Neuronal stem cell (in vitro differentiated cells): ENCODE data around the gene PTPRM.

ENCODE experiments used
- DNase-seq: peaks from one replicate; pipeline ENCODE4 v3.0.0-alpha.2; 2013; ENCODE audit warnings: low spot score
- H2AFZ ChIP-seq: one replicate; pipeline ENCODE4 v1.6.1; 2013; ENCODE audit warnings: mild to moderate bottlenecking, low read length, inconsistent platforms
- H2AK5ac ChIP-seq: 2 replicates; pipeline ENCODE4 v1.6.1; 2013; ENCODE audit warnings: low read depth, mild to moderate bottlenecking, inconsistent platforms, low read length, moderate library complexity, mixed read lengths
- H2BK120ac ChIP-seq: 2 replicates; pipeline ENCODE4 v1.6.1; 2013; ENCODE audit warnings: low read depth, mild to moderate bottlenecking, inconsistent platforms, low read length, moderate library complexity, mixed read lengths
- H2BK12ac ChIP-seq: one replicate; pipeline ENCODE4 v1.6.1; 2013; ENCODE audit warnings: low read length, inconsistent platforms
- H2BK15ac ChIP-seq: 2 replicates; pipeline ENCODE4 v1.6.1; 2013; ENCODE audit warnings: mild to moderate bottlenecking, low read length, inconsistent platforms, mixed read lengths
- H2BK5ac ChIP-seq: one replicate; pipeline ENCODE4 v1.6.1; 2013; ENCODE audit warnings: inconsistent platforms, mild to moderate bottlenecking, low read length, moderate library complexity
- H3K14ac ChIP-seq: one replicate; pipeline ENCODE4 v1.6.1; 2013; ENCODE audit warnings: low read length, inconsistent platforms
- H3K18ac ChIP-seq: 2 replicates; pipeline ENCODE4 v1.6.1; 2013; ENCODE audit warnings: low read length, inconsistent platforms
- H3K23ac ChIP-seq: 2 replicates; pipeline ENCODE4 v1.6.1; 2013; ENCODE audit warnings: low read depth, mild to moderate bottlenecking, mixed read lengths, low read length, inconsistent platforms; ENCODE audit not compliant: poor library complexity
- H3K27ac ChIP-seq: replicated peaks from 3 replicates; pipeline ENCODE4 v1.5.1; 2013; ENCODE audit warnings: low read length, inconsistent platforms
- H3K27me3 ChIP-seq, 3 experiments: 2 replicates each; pipeline ENCODE4 v1.6.1; 2013; ENCODE audit warnings: low read length in 3 of 3, mild to moderate bottlenecking in 2 of 3, inconsistent platforms in 1 of 3, low read depth in 1 of 3, mixed read lengths in 1 of 3, moderate library complexity in 1 of 3; ENCODE audit not compliant: control insufficient read depth in 3 of 3, insufficient read depth in 3 of 3
- H3K36me3 ChIP-seq, 2 donors: replicated peaks in 1 of 2; 2 replicates each; pipeline ENCODE4 v1.6.1; 2013; ENCODE audit warnings: low read length in 2 of 2; ENCODE audit not compliant: control insufficient read depth in 2 of 2, insufficient read depth in 2 of 2
- H3K4ac ChIP-seq: 2 replicates; pipeline ENCODE4 v1.6.1; 2013; ENCODE audit warnings: inconsistent platforms, mild to moderate bottlenecking, low read length, moderate library complexity
- H3K4me1 ChIP-seq, 2 donors: 1 replicate in 1 of 2; 2 replicates in 1 of 2; pipeline ENCODE4 v1.6.1; 2013; ENCODE audit warnings: low read length in 2 of 2, low read depth in 1 of 2; ENCODE audit not compliant: control insufficient read depth in 2 of 2, insufficient read depth in 1 of 2
- H3K4me2 ChIP-seq: one replicate; pipeline ENCODE4 v1.6.1; 2013; ENCODE audit warnings: mild to moderate bottlenecking, low read length, inconsistent platforms; ENCODE audit not compliant: insufficient read depth, poor library complexity, severe bottlenecking
- H3K4me3 ChIP-seq, 2 donors: 2 replicates each; pipeline ENCODE4 v1.5.1; 2013; ENCODE audit warnings: low read length in 2 of 2, mild to moderate bottlenecking in 2 of 2, inconsistent platforms in 1 of 2, moderate library complexity in 1 of 2
- H3K79me1 ChIP-seq: one replicate; pipeline ENCODE4 v1.6.1; 2013; ENCODE audit warnings: low read depth, mild to moderate bottlenecking, inconsistent platforms, low read length, moderate library complexity
- H3K9ac ChIP-seq: one replicate; pipeline ENCODE4 v1.6.1; 2013; ENCODE audit warnings: mild to moderate bottlenecking, low read depth, low read length, inconsistent platforms; ENCODE audit not compliant: poor library complexity
- H3K9me3 ChIP-seq, 2 donors: replicated peaks in 1 of 2; 2 replicates each; pipeline versions ENCODE3 to v1.6.1; 2013; ENCODE audit warnings: low read length in 2 of 2, mild to moderate bottlenecking in 2 of 2, inconsistent platforms in 1 of 2, low read depth in 1 of 2, mixed read lengths in 1 of 2, moderate library complexity in 1 of 2; ENCODE audit not compliant: control insufficient read depth in 2 of 2, insufficient read depth in 1 of 2
- H4K8ac ChIP-seq: one replicate; pipeline ENCODE4 v1.6.1; 2013; ENCODE audit warnings: low read depth, mild to moderate bottlenecking, inconsistent platforms, low read length, moderate library complexity
- H4K91ac ChIP-seq: one replicate; pipeline ENCODE4 v1.6.1; 2013; ENCODE audit warnings: low read length, low read depth, mild to moderate bottlenecking, inconsistent platforms; ENCODE audit not compliant: poor library complexity
- WGBS, 2 donors: extraction: QIAGEN DNeasy Blood & Tissue Kit; methylation state at CpG; one replicate each; pipeline ENCODE4 v1.1.7; 2013; ENCODE audit warnings: missing lambda C conversion rate in 2 of 2, mixed read lengths in 1 of 2; ENCODE audit not compliant: insufficient read length in 2 of 2, insufficient replicate concordance in 1 of 2; ENCODE audit errors: extremely low coverage in 2 of 2; 5-methylcytosine and 5-hydroxymethylcytosine counted together

The PTPRM gene

GRCh38 chr18:7663366-7664312 is 96.5 kb downstream of the PTPRM start:
- no peak overlapping the region for H3K4me3 ChIP-seq
- no peaks in the 10 kb centered on the region for H3K79me1 ChIP-seq
- WGBS, 2 donors, result no CpG with 5 or more reads among the region's 11 CpGs
- H2AFZ ChIP-seq, result no peak overlapping the region
- no peak for DNase-seq
- no peak overlapping the region for H2BK120ac ChIP-seq
- no peaks in the 10 kb centered on the region for H3K27me3 ChIP-seq
- no peak overlapping the region for H3K27ac ChIP-seq
- H2BK5ac ChIP-seq, result no peak overlapping the region
- H3K18ac ChIP-seq, result peak overlapping the region; percentile 36
- H4K91ac ChIP-seq, result peak overlapping the region; percentile 19
- no peak overlapping the region for H3K9ac ChIP-seq
- no peak overlapping the region for H2BK12ac ChIP-seq
- H3K9me3 ChIP-seq, result no peaks in the 10 kb centered on the region
- H3K14ac ChIP-seq, result no peak overlapping the region
- peaks cover 9 to 12% of the 10 kb centered on the region in 2 donors for H3K4me1 ChIP-seq
- H2BK15ac ChIP-seq, result no peak overlapping the region
- no peaks in the 10 kb centered on the region for H3K36me3 ChIP-seq
- H3K4me2 ChIP-seq, result no peak overlapping the region
- no peak overlapping the region for H3K4ac ChIP-seq
- H3K23ac ChIP-seq, result no peak overlapping the region
- H4K8ac ChIP-seq, result no peak overlapping the region
- no peak overlapping the region for H2AK5ac ChIP-seq

DNA sequence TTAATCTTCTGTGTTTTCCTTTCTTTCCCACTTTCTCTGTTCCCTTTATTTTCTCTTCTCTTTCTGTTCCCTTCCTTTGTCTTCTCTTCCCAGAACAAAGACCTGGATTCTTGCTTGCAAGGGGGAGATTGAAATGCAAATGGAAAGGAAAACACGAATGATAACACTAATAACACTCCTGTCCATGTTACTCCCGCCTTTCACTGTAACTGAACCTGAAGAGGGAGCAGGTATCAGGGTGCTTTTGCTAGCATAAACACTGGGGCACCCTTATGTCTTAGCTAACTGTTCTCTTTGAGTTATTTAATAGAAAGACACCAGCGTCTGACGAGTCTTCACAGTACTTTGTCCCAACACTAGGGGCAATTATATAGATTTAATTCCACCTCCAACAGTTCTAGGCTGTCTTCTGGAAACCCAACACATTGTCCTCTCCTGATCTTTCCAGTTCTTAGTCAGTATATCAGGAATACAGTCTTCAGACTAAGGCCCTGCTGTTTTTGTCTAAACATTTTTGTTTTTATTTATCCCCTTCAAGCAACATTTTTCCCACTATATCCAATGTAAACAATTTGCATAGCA is 99.2 kb downstream of the PTPRM start:
- H2BK15ac ChIP-seq, result no peak overlapping the region
- no peak for DNase-seq
- H2BK5ac ChIP-seq, result no peak overlapping the region
- H3K9ac ChIP-seq, result no peak overlapping the region
- H4K91ac ChIP-seq, result no peak overlapping the region
- H3K27me3 ChIP-seq, result no peaks in the 10 kb centered on the region
- H3K23ac ChIP-seq, result no peak overlapping the region
- H2AK5ac ChIP-seq, result no peak overlapping the region
- H3K4me1 ChIP-seq, result peaks cover 12 to 15% of the 10 kb centered on the region in 2 donors
- no peak overlapping the region for H2BK12ac ChIP-seq
- H3K4me3 ChIP-seq, result no peak overlapping the region
- H3K4ac ChIP-seq, result no peak overlapping the region
- H3K36me3 ChIP-seq, result no peaks in the 10 kb centered on the region
- H4K8ac ChIP-seq, result no peak overlapping the region
- no peak overlapping the region for H3K18ac ChIP-seq
- WGBS, 2 donors, result no CpG with 5 or more reads among the region's 4 CpGs
- peak overlapping the region; percentile 2 for H2AFZ ChIP-seq
- no peak overlapping the region for H3K27ac ChIP-seq
- no peak overlapping the region for H2BK120ac ChIP-seq
- H3K14ac ChIP-seq, result no peak overlapping the region
- no peaks in the 10 kb centered on the region for H3K79me1 ChIP-seq
- H3K4me2 ChIP-seq, result no peak overlapping the region
- H3K9me3 ChIP-seq, result no peaks in the 10 kb centered on the region

DNA sequence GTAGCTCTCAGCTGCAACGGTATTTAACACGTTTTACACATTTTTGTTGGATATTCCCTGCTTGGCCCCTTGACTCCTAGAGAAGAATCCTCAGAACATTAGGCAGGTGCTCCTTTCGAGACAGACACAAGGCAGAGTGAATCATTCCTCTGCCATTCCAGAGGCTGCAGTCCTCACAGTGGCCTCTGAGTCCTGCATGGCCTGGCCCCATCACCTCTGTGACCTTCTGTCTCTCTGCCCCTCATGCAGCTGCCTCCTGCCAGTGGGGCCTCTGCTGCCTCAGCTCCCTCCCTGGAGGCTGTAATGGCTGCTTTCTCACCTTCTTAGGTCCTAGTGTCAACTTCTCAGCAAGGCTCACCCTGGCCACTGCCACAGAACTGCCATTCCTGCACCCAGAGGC is 101.3 kb downstream of the PTPRM start:
- Histone ChIP-seq H3K9me3 (no peaks in the 10 kb centered on the region), H2BK5ac (no peak overlapping the region), H3K27me3 (no peaks in the 10 kb centered on the region), H3K4me3 (no peak overlapping the region), H3K36me3 (no peaks in the 10 kb centered on the region), H4K91ac (peak overlapping the region; percentile 28), H3K14ac (no peak overlapping the region), H2BK120ac (no peak overlapping the region), H4K8ac (no peak overlapping the region), H3K4me1 (peaks cover 12 to 15% of the 10 kb centered on the region in 2 donors), H3K27ac (peak overlapping the region; percentile 38), H3K79me1 (no peaks in the 10 kb centered on the region), H2AK5ac (no peak overlapping the region), H3K9ac (no peak overlapping the region), H2AFZ (peak overlapping the region; percentile 12), H3K18ac (peak overlapping the region; percentile 34), H3K4me2 (no peak overlapping the region), H3K23ac (no peak overlapping the region), H2BK12ac (no peak overlapping the region), H3K4ac (no peak overlapping the region), H2BK15ac (no peak overlapping the region)
- DNase-seq, result no peak
- no CpG with 5 or more reads among the region's 3 CpGs for WGBS, 2 donors

- Histone ChIP-seq H2BK5ac (no peak overlapping the region), H3K14ac (no peak overlapping the region)
- no CpG with 5 or more reads among the region's 3 CpGs for WGBS, 2 donors
Observed at GRCh38 chr18:7669361-7669760, 102.2 kb downstream of the PTPRM start.

More at GRCh38 chr18:7669361-7669760, 102.2 kb downstream of the PTPRM start:
- DNase-seq, result no peak
- Histone ChIP-seq H2BK12ac (no peak overlapping the region), H3K4me3 (no peak overlapping the region), H3K4me1 (peaks cover 12 to 15% of the 10 kb centered on the region in 2 donors), H2AFZ (no peak overlapping the region), H3K36me3 (no peaks in the 10 kb centered on the region), H3K27me3 (no peaks in the 10 kb centered on the region), H3K4ac (no peak overlapping the region), H3K9me3 (no peaks in the 10 kb centered on the region), H4K8ac (no peak overlapping the region), H3K23ac (no peak overlapping the region), H3K18ac (no peak overlapping the region), H3K4me2 (no peak overlapping the region), H3K79me1 (no peaks in the 10 kb centered on the region), H3K9ac (no peak overlapping the region), H3K27ac (no peak overlapping the region), H2AK5ac (no peak overlapping the region), H4K91ac (no peak overlapping the region), H2BK120ac (no peak overlapping the region), H2BK15ac (no peak overlapping the region)
